ENCODE results near the gene DCLK1. TPM values are rescaled to one million over a fixed set of nuclear protein-coding genes. Genes with fewer than 3 reads are reported as not detected.

DCLK1 gene
- total and polyA plus RNA-seq, 10 of the 15 experiments (the other 5 are each of a cell fraction or from before 2014, with no cell fraction given) = not detected

GRCh38 chr13:35797244-35797643 is 333.9 kb downstream of the DCLK1 start (continued):
- TF ChIP-seq ZBTB4 (CRISPR knock-in tag; IDR thresholded peaks at IDR 0.05) (no peak), RBBP5 (conservative IDR thresholded peaks at IDR 0.05) (no peak)

DNA sequence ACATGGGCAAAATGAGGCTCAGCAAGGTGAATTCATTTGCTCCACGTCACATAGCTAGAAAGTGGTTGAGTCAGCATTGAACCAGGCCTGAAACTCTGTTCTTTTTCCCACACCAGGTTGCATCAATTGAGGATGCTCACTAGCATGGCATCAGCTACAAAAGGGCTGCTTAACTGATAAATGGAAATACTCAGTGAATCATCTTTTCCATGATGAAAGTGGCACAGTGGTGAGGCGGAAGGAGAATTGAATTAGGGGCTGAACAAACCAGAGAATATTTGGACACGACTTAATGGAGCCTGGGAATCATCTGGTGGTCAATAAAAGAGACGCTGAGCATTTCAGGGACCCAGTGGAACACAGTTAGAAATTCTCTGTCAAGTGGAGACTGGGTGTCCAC is 334.6 kb downstream of the DCLK1 start:
- DNase-seq (ENCODE audit: low read depth, low spot score) (no peak), FAIRE-seq (no peak), ATAC-seq (no peak)
- Histone ChIP-seq H3K9me3 (replicated peaks; ENCODE audit: control insufficient read depth, insufficient read depth, low read length) (no peaks in the 10 kb centered on the region), H3K9ac (ENCODE audit: control insufficient read depth, insufficient read depth, low read length) (no peak overlapping the region), H3K4me1 (ENCODE audit: control insufficient read depth, insufficient read depth, low read length) (no peaks in the 10 kb centered on the region), H3K27ac (ENCODE audit: control insufficient read depth, insufficient read depth) (no peak overlapping the region), H3K4me3 (no peak overlapping the region), H4K20me1 (ENCODE audit: control insufficient read depth, insufficient read depth) (no peaks in the 10 kb centered on the region), H3K79me2 (ENCODE audit: control insufficient read depth, insufficient read depth, low read length) (no peaks in the 10 kb centered on the region), H3K27me3 (replicated peaks in 1 of 2; ENCODE audit: control insufficient read depth in 2 of 2, insufficient read depth in 2 of 2, low read length in 1 of 2) (no peaks in the 10 kb centered on the region), H3K36me3 (ENCODE audit: control insufficient read depth in 2 of 2, insufficient read depth in 2 of 2, low read length in 1 of 2) (no peaks in the 10 kb centered on the region), H2AFZ (ENCODE audit: control insufficient read depth, low read depth, low read length) (no peak overlapping the region), H3K4me2 (ENCODE audit: control insufficient read depth, insufficient read depth) (no peak overlapping the region)
- intact Hi-C loops (cut with micrococcal nuclease; ENCODE audit: unreplicated experiment) = no loop called here
- in situ Hi-C loops (cut with MboI) = no loop called here
- TF ChIP-seq ZNF217 (IDR thresholded peaks at IDR 0.05) (no peak), SREBF1 (IDR thresholded peaks at IDR 0.05; ENCODE audit: low read length) (no peak), PRDM15 (CRISPR knock-in tag; IDR thresholded peaks at IDR 0.05) (no peak), CHD1 (IDR thresholded peaks at IDR 0.05; ENCODE audit: low read depth, low read length) (no peak), HDAC2 (IDR thresholded peaks at IDR 0.05) (no peak), KAT2A (conservative IDR thresholded peaks at IDR 0.05; ENCODE audit: control insufficient read depth, low read depth, low read length) (no peak), RBBP5 (conservative IDR thresholded peaks at IDR 0.05) (no peak)
- WGBS (ENCODE audit: insufficient coverage, insufficient replicate concordance, low lambda C conversion rate, missing lambda C conversion rate) = 10% methylated on average over 4 of the region's 4 CpGs
- ChIA-PET SMC1A (ENCODE audit: uncharacterized antibody, unreplicated experiment) (interaction anchor here (1.2 kb wide), 1 partner anchor 165 kb away, joined by 3 read pairs; no protein-coding TSS in a partner anchor), CTCF (no interaction called here), POLR2A (no interaction called here), RAD21 (ENCODE audit: unreplicated experiment) (no interaction called here)
- no TSS peak for BruUV-seq (replicated peaks)
